Adrenal gland (tissue), 12 donors: ENCODE results near the gene KLF11. TPM values are rescaled to one million over a fixed set of nuclear protein-coding genes. Genes with fewer than 3 reads are reported as not detected.

Experiments used
- DNase-seq, 7 donors: peaks; one replicate each; pipeline ENCODE4 v3.0.0-alpha.2; 2019 to 2020
- H3K27ac ChIP-seq, 5 donors: fragments of 200-600 bp; sonication (generic) in 4 of 5; 1 replicate in 3 of 5; 2 replicates in 2 of 5; pipeline versions ENCODE4 v1.5.1 to v1.8.0; 2016 to 2020; ENCODE audit warnings: mild to moderate bottlenecking in 1 of 5
- H3K27me3 ChIP-seq: fragments of 200-600 bp; 2 replicates; pipeline ENCODE4 v1.8.0; 2021
- H3K36me3 ChIP-seq, 2 donors: fragments of 200-600 bp; replicated peaks in 1 of 2; 1 replicate in 1 of 2; 2 replicates in 1 of 2; pipeline versions ENCODE4 v1.5.1 to v1.8.0; 2018 to 2022
- H3K4me1 ChIP-seq, 2 donors: fragments of 200-600 bp; replicated peaks in 1 of 2; 1 replicate in 1 of 2; 2 replicates in 1 of 2; pipeline versions ENCODE4 v1.5.1 to v1.8.0; 2018 to 2021
- H3K4me3 ChIP-seq, 4 donors: fragments of 200-600 bp; sonication (generic) in 3 of 4; one replicate each; pipeline ENCODE4 v1.5.1; 2016 to 2018
- H3K9me3 ChIP-seq, 3 donors: fragments of 200-600 bp; sonication (generic) in 1 of 3; replicated peaks in 1 of 3; 1 replicate in 2 of 3; 2 replicates in 1 of 3; pipeline versions ENCODE4 v1.5.1 to v1.8.0; 2016 to 2021
- CTCF ChIP-seq, 6 experiments: fragments of 450-650 bp in 4 of 6; fragments of 200-600 bp in 2 of 6; sonication (generic) in 1 of 6; IDR thresholded peaks; 1 replicate in 5 of 6; 2 replicates in 1 of 6; pipeline versions ENCODE4 v1.5.1 to v1.8.0; 2016 to 2021; ENCODE audit warnings: antibody characterized with exemption in 6 of 6, mild to moderate bottlenecking in 2 of 6, moderate library complexity in 1 of 6
- POLR2A ChIP-seq, 2 donors: fragments of 450-650 bp; IDR thresholded peaks; one replicate each; pipeline ENCODE4 v1.6.1; 2017; ENCODE audit warnings: antibody characterized with exemption in 2 of 2, mild to moderate bottlenecking in 2 of 2, moderate library complexity in 1 of 2
- WGBS, 4 donors: extraction: QIAGEN DNeasy Blood & Tissue Kit in 2 of 4; methylation state at CpG; one replicate each; pipeline versions ENCODE4 v1.1.5 to v1.1.7; 2013 to 2017; 5-methylcytosine and 5-hydroxymethylcytosine counted together
- intact Hi-C, 2 donors: fragments of 100-400 bp; cut with DNase I; formaldehyde crosslinking; loops; one replicate each; pipeline versions ENCODE4 v1.14.1 to v1.15.0; 2022 to 2023
- polyA plus RNA-seq, 3 donors: library from polyadenylated mRNA; stranded (reverse); fragments of 200-250 nt in 2 of 3; fragments of 350-450 nt in 1 of 3; fragmentation: Illumina TruSeq in 1 of 3; extraction: RNeasy Lipid Tissue Mini Kit (QIAGEN cat#74804) in 1 of 3; gene quantifications; one replicate each; pipeline ENCODE4 v1.2.3, GENCODE V29; 2013 to 2014
- total RNA-seq, 9 donors: library from RNA; depleted of rRNA in 4 of 9; stranded (reverse); fragments of >200 nt in 4 of 9; fragments of 120-200 nt in 1 of 9; fragmentation: NEBNext Ultra II Directional in 1 of 9; extraction: Animal tissue kit (Norgen Biotek cat#: 25700) in 1 of 9; gene quantifications; one replicate each; pipeline versions ENCODE4 v1.1.0 to v1.2.4, GENCODE V29; 2013 to 2023
- donor health status: healthy with polysubstance abuse.
- donor health status: Bipolar disorder and iron deficiency.
- donor health status: DM: yes; HTN: yes; CAD: no.
- donor health status: DM: no; HTN: no; CAD: no.
- donor health status: DM: no; HTN: no; CAD: no.
- donor health status: DM: yes; HTN: yes; CAD: no.

The KLF11 gene
- total and polyA plus RNA-seq, 12 donors: 6.8 to 75.7 (median 26.1) TPM

- peak in 2 of 7 donors; percentile 11 to 35 for DNase-seq
- Histone ChIP-seq H3K27me3 (no peaks in the 10 kb centered on the region), H3K9me3 (no peaks in the 10 kb centered on the region), H3K36me3 (no peaks in the 10 kb centered on the region), H3K27ac (no peak overlapping the region), H3K4me1 (no peaks in the 10 kb centered on the region), H3K4me3 (no peak overlapping the region)
- intact Hi-C loops: no loop called here
- WGBS, 4 donors: 93% methylated on average over 7 to 8 of the region's 8 CpGs
- TF ChIP-seq POLR2A (IDR thresholded peaks at IDR 0.05) (no peak), CTCF (IDR thresholded peaks at IDR 0.05) (no peak)
These were observed 42.8 kb upstream of the KLF11 start for GRCh38 chr2:10000541-10000940.

- no peaks in the 10 kb centered on the region for H3K36me3 ChIP-seq
- no peak overlapping the region for H3K27ac ChIP-seq
- intact Hi-C loops: no loop called here
- TF ChIP-seq CTCF (IDR thresholded peaks at IDR 0.05): no peak
- no peak for TF ChIP-seq POLR2A (IDR thresholded peaks at IDR 0.05)
- no peaks in the 10 kb centered on the region for H3K27me3 ChIP-seq
- peaks cover 3% of the 10 kb centered on the region in 2 donors for H3K4me1 ChIP-seq
- no peak overlapping the region for H3K4me3 ChIP-seq
- no peaks in the 10 kb centered on the region for H3K9me3 ChIP-seq
- 74 to 83% (median 80%) methylated on average over 5 of the region's 5 CpGs for WGBS, 4 donors
- DNase-seq: no peak
These were observed 41.8 kb upstream of the KLF11 start for GRCh38 chr2:10001586-10001985.

- no peak for DNase-seq
- no peak overlapping the region for H3K27ac ChIP-seq
- H3K4me3 ChIP-seq: no peak overlapping the region
- H3K27me3 ChIP-seq: no peaks in the 10 kb centered on the region
- H3K36me3 ChIP-seq: no peaks in the 10 kb centered on the region
- WGBS, 4 donors: 62 to 84% (median 77%) methylated on average over 5 of the region's 5 CpGs
- H3K4me1 ChIP-seq: peaks cover 6 to 8% of the 10 kb centered on the region in 2 donors
- no peaks in the 10 kb centered on the region for H3K9me3 ChIP-seq
- intact Hi-C loops: no loop called here
- TF ChIP-seq POLR2A (IDR thresholded peaks at IDR 0.05) (no peak), CTCF (IDR thresholded peaks at IDR 0.05) (no peak)
These were observed 41.2 kb upstream of the KLF11 start for GRCh38 chr2:10002109-10002508.

- no peak overlapping the region for H3K27ac ChIP-seq
- 87 to 93% (median 91%) methylated on average over 9 of the region's 9 CpGs for WGBS, 4 donors
- no peak for TF ChIP-seq CTCF (IDR thresholded peaks at IDR 0.05)
- no peak for TF ChIP-seq POLR2A (IDR thresholded peaks at IDR 0.05)
- intact Hi-C loops: no loop called here
- peaks cover 6 to 13% of the 10 kb centered on the region in 2 donors for H3K4me1 ChIP-seq
- no peak overlapping the region for H3K4me3 ChIP-seq
- H3K36me3 ChIP-seq: no peaks in the 10 kb centered on the region
- no peak for DNase-seq
- H3K9me3 ChIP-seq: no peaks in the 10 kb centered on the region
- H3K27me3 ChIP-seq: no peaks in the 10 kb centered on the region
These were observed 40.7 kb upstream of the KLF11 start for GRCh38 chr2:10002681-10003080.
